Measurements from ENCODE around the gene OR2V2. TPM values are rescaled to one million over a fixed set of nuclear protein-coding genes. Genes with fewer than 3 reads are reported as not detected.

OR2V2 gene
- total and polyA plus RNA-seq, 8 donors = not detected

- Histone ChIP-seq H3K4me1 (peaks cover 0 to 3% (median 0%) of the 10 kb centered on the region in 3 donors), H3K27me3 (peaks cover 0 to 16% (median 8%) of the 10 kb centered on the region in 4 donors), H3K4me3 (no peak overlapping the region), H3K9me3 (no peaks in the 10 kb centered on the region), H3K27ac (no peak overlapping the region), H3K36me3 (no peaks in the 10 kb centered on the region)
- no peak for FAIRE-seq
- no peak for DNase-seq
- ATAC-seq = no peak
- intact Hi-C loops (cut with DNase I) = no loop called here
- no peak for TF ChIP-seq CTCF (IDR thresholded peaks at IDR 0.05)
- WGBS, 2 donors = 50 to 54% methylated on average over 16 of the region's 16 CpGs
Measured at GRCh38 chr5:181163487-181164075, 16.2 kb downstream of the OR2V2 start.

GRCh38 chr5:181164076-181164952 is 16.9 kb downstream of the OR2V2 start:
- ATAC-seq (no peak), FAIRE-seq (no peak), DNase-seq (no peak)
- intact Hi-C loops (cut with DNase I) = no loop called here
- Histone ChIP-seq H3K36me3 (no peaks in the 10 kb centered on the region), H3K4me3 (no peak overlapping the region), H3K9me3 (no peaks in the 10 kb centered on the region), H3K27me3 (peaks cover 0 to 16% (median 8%) of the 10 kb centered on the region in 4 donors), H3K27ac (no peak overlapping the region), H3K4me1 (peaks cover 0 to 3% (median 0%) of the 10 kb centered on the region in 3 donors)
- TF ChIP-seq CTCF (IDR thresholded peaks at IDR 0.05) = no peak
- whole genome bisulfite sequencing, 2 donors = 21 to 24% methylated on average over 40 to 49 of the region's 52 CpGs

GRCh38 chr5:181166812-181167733 is 19.7 kb downstream of the OR2V2 start:
- H3K4me3 ChIP-seq = no peak overlapping the region

More at GRCh38 chr5:181166812-181167733, 19.7 kb downstream of the OR2V2 start:
- no peak for TF ChIP-seq CTCF (IDR thresholded peaks at IDR 0.05)
- FAIRE-seq (no peak), DNase-seq (no peak), ATAC-seq (no peak)
- intact Hi-C loops (cut with DNase I) = no loop called here
- 53 to 68% methylated on average over 6 of the region's 6 CpGs for WGBS, 2 donors
- no peak overlapping the region for H3K27ac ChIP-seq
- no peaks in the 10 kb centered on the region for H3K9me3 ChIP-seq
- peaks cover 0 to 3% (median 0%) of the 10 kb centered on the region in 3 donors for H3K4me1 ChIP-seq
- peaks cover 3 to 39% (median 19%) of the 10 kb centered on the region in 4 donors for H3K27me3 ChIP-seq
- no peaks in the 10 kb centered on the region for H3K36me3 ChIP-seq
